Natural killer cell treated with Interleukin-12 subunit alpha and Interleukin-12 subunit beta and Interleukin-15 and Interleukin-18, amount 100 ng/mL, for 72 hours (primary cell): Measurements from ENCODE around the gene SMIM17. TPM values are rescaled to one million over a fixed set of nuclear protein-coding genes. Genes with fewer than 3 reads are reported as not detected.
A peak's percentile ranks its signal among the peaks of the same experiment; 100 is the strongest.
"Not testable (repeated sequence)": the region's sequence is repeated elsewhere in the genome, so short reads cannot be mapped to it uniquely, and the experiment has no call there.

Experiments used
- ATAC-seq, 2 donors: fragments of 150-1000 bp; cut with Tn5 transposase in 1 of 2; sonication (Bioruptor Pico), chemical (Tn5 transposase) in 1 of 2; 2 replicates each; pipeline ENCODE4 v1.10.0; 2021
- DNase-seq: peaks from one replicate; pipeline ENCODE4 v3.0.0; 2022; ENCODE audit warnings: low spot score
- H3K27ac Mint-ChIP-seq, 2 donors: 1 replicate in 1 of 2; 2 replicates in 1 of 2; pipeline ENCODE4 v1.8.0; 2022; ENCODE audit warnings: mixed read lengths in 2 of 2, mild to moderate bottlenecking in 1 of 2, moderate library complexity in 1 of 2
- H3K27me3 Mint-ChIP-seq, 2 donors: 1 replicate in 1 of 2; 2 replicates in 1 of 2; pipeline ENCODE4 v1.8.0; 2022; ENCODE audit warnings: mixed read lengths in 2 of 2
- H3K36me3 Mint-ChIP-seq: one replicate; pipeline ENCODE4 v1.8.0; 2022; ENCODE audit warnings: mixed read lengths
- H3K4me1 Mint-ChIP-seq, 2 donors: 1 replicate in 1 of 2; 2 replicates in 1 of 2; pipeline ENCODE4 v1.8.0; 2022; ENCODE audit warnings: low read depth in 2 of 2, mixed read lengths in 2 of 2, mild to moderate bottlenecking in 1 of 2
- H3K4me3 Mint-ChIP-seq: one replicate; pipeline ENCODE4 v1.8.0; 2022; ENCODE audit warnings: mixed read lengths
- H3K9me3 Mint-ChIP-seq: 2 replicates; pipeline ENCODE4 v1.8.0; 2022; ENCODE audit warnings: mixed read lengths
- total RNA-seq, 2 donors: library from RNA; stranded (reverse); gene quantifications; one replicate each; pipeline ENCODE4 v1.2.3, GENCODE V29; 2022

SMIM17 gene
- total RNA-seq, 2 donors from 2014 or later: not detected

DNA sequence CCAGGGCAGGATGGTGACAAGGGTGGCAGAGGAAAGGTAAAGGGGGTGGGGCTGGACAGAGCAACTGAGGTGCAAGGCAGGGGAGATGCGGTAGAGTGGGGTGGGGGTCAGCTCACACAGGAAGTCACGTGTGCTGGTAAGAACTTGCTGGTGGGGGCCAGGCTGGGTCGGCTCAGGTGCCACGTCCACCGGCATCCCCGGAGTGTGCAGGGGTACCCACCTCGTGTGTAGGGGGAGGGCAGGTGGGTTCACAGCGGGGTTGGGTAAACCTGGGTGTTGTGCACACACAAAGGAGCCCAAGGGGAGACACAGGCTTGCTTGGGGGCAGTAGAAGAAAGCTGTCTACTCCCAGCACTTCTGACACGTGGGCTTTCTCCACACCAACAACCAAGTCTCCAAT is 25.7 kb downstream of the SMIM17 start:
- Mint-ChIP-seq H3K36me3 (no peaks in the 10 kb centered on the region), H3K27me3 (no peaks in the 10 kb centered on the region), H3K4me1 (peaks cover 7 to 17% of the 10 kb centered on the region in 2 donors), H3K4me3 (no peak overlapping the region), H3K9me3 (peaks cover 3% of the 10 kb centered on the region), H3K27ac (no peak overlapping the region)
- DNase-seq (no peak), ATAC-seq (no peak)

DNA sequence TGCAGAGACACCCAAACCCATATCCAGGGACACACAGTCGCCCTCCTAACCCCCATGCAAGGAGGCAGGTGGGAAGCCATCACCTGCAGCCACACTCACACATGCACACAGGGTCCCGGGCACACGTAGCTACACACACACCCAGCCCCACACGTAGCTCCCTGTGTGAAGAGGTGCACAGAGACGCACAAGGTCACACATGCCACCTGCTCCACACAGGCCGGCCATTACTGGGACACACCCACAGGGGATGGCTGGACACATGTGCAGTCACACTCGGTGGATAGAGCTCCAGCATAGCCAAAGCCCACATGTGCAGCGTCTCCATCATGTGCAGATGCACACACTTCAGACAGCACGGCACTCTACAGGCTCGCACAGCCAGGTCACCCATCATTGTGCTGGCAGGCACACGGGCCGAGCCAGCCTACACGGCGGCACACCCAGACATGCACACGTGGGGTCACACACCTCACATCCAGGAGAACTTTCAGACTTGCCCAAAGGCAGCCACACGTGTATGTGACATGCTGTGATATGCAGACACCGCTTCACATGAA is 27.5 kb downstream of the SMIM17 start:
- Mint-ChIP-seq H3K27ac (no peak overlapping the region), H3K4me3 (peak overlapping the region; percentile 81)

DNA sequence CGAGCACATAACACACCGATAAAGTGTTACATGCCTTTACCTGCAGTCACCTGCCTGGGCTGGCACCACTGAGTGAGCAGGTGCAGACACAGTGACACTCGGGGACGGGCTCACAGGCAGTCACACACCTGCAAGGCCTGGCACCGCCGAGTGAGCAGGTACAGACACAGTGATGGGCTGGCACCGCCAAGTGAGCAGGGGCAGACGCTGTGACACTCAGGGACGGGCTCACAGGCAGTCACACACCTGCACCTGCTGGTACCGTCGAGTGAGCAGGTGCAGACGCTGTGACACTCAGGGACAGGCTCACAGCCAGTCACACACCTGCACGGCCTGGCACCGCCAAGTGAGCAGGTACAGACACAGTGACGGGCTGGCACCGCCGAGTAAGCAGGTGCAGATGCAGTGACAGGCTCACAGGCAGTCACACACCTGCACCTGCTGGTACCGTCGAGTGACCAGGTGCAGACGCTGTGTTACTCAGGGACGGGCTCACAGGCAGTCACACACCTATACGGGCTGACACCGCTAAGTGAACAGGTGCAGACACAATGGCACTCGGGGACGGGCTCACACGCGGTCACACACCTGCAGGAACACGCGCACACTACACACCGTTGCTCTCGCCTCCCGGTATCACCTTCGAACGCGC is 28.1 kb downstream of the SMIM17 start:
- peaks cover 3% of the 10 kb centered on the region for H3K9me3 Mint-ChIP-seq
- no peaks in the 10 kb centered on the region for H3K36me3 Mint-ChIP-seq
- H3K4me1 Mint-ChIP-seq: peaks cover 7 to 17% of the 10 kb centered on the region in 2 donors
- H3K4me3 Mint-ChIP-seq: peak overlapping the region; percentile 81
- ATAC-seq (peak; percentile 22 to 24), DNase-seq (no peak)
- peak overlapping the region in 1 of 2 donors; percentile 63 for H3K27ac Mint-ChIP-seq
- no peaks in the 10 kb centered on the region for H3K27me3 Mint-ChIP-seq

More for the DNA sequence above, 27.5 kb downstream of the SMIM17 start:
- Mint-ChIP-seq H3K9me3 (peaks cover 3% of the 10 kb centered on the region), H3K4me1 (peaks cover 7 to 17% of the 10 kb centered on the region in 2 donors), H3K36me3 (no peaks in the 10 kb centered on the region), H3K27me3 (no peaks in the 10 kb centered on the region)
- ATAC-seq (no peak), DNase-seq (no peak)

DNA sequence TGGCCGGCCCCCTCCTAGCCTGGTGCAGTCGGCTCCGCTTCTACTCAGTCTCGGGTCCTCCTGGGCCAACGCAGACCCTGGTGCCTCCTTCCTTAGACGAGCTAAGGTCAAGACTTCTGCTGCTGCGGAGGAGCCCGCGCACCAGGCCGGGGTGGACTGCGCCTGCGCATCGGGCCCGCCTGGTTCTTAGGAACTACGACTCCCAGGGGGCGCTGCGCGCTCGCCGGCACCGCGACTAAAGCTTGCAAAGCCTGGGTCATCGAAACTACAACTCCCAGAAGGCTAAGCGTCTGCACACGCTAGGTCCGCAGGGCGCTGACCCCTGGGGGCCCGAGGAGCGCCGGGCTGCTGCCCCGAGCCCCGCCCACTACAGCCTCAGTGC is 28.6 kb downstream of the SMIM17 start, which contains the start of gene ZNF835:
Gene ZNF835 (minus strand): TSS at position 145 of the 382 bp plus-strand sequence. CDS start 6,559 bp downstream, outside the sequence.
- Mint-ChIP-seq H3K9me3 (peaks cover 3% of the 10 kb centered on the region), H3K27ac (peak within 1 kb of the TSS in 1 of 2 donors; percentile 63), H3K4me1 (peaks cover 7 to 17% of the 10 kb centered on the region in 2 donors), H3K36me3 (no peaks in the 10 kb centered on the region), H3K27me3 (no peaks in the 10 kb centered on the region), H3K4me3 (peak within 1 kb of the TSS; percentile 81)
- ATAC-seq (peak; percentile 86 to 98), DNase-seq (peak; percentile 88)

DNA sequence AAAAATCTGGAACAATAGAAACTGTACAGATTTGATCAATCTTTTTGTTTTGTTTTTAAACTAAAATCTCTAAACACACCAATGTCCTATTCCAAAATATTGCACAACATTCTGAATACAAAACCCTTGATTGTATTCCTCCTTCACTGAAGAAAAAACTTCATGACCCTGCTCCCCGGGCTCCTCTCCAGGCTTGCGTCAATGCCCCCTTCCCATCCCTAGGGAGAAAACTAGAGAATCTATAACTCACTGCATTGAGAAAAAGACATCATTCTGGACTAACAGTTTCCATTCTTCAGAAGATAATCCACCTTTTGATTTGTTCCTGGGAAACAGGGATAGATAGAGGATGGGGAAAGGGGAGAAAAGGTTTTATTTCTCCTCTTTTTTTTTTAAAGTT is 29.7 kb downstream of the SMIM17 start:
- not testable (repeated sequence) for H3K27ac Mint-ChIP-seq, H3K9me3 Mint-ChIP-seq, H3K27me3 Mint-ChIP-seq, DNase-seq, ATAC-seq, H3K36me3 Mint-ChIP-seq, H3K4me3 Mint-ChIP-seq
- H3K4me1 Mint-ChIP-seq: peaks cover 7 to 15% of the 10 kb centered on the region in 2 donors

DNA sequence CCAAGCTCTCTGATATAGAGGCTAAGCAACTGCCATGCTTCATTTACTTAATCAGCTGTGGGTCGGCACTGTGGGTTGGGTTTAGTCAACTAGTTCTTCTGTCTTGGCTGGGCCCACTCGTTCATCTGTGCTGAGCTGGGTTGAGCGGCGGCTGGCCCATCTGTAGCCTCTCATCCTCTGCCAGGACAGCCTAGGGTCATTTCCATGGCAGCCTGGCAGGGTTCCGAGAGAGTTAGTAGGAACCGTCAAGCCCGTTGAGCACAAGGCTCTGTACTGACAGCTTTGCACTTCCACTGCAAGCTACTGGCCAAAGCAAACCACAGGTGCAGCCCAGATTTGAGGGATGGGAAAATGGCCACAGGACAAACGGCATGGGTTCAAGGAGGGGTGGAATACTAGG is 35.2 kb downstream of the SMIM17 start:
- no peaks in the 10 kb centered on the region for H3K27me3 Mint-ChIP-seq
- peaks cover 5% of the 10 kb centered on the region for H3K36me3 Mint-ChIP-seq
- no peak overlapping the region for H3K4me3 Mint-ChIP-seq
- ATAC-seq (no peak), DNase-seq (no peak)
- H3K27ac Mint-ChIP-seq: no peak overlapping the region
- peaks cover 3% of the 10 kb centered on the region for H3K9me3 Mint-ChIP-seq
- H3K4me1 Mint-ChIP-seq: no peaks in the 10 kb centered on the region

DNA sequence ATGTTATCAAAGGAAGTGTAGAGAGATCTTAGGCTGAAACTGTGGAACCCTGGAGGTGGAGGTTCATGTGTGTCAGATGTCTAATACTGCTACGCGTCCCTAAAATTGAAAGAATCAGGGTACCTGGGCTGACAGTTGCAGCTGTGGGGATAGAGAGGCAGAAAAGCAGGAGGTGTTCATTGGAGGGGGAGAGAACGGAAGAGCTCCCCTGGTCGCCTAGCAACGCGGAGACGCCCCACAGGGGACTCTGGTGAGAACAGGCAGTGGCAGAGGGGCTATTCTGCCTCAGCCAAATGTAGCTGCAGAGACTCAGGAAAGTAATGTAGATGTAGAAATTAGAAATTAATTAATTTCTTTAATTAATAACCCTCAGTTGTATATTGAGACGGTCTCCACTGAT is 38.7 kb downstream of the SMIM17 start:
- DNase-seq (no peak), ATAC-seq (no peak)
- peaks cover 16% of the 10 kb centered on the region for H3K36me3 Mint-ChIP-seq
- H3K4me1 Mint-ChIP-seq: no peaks in the 10 kb centered on the region
- H3K27ac Mint-ChIP-seq: no peak overlapping the region
- no peaks in the 10 kb centered on the region for H3K27me3 Mint-ChIP-seq
- H3K9me3 Mint-ChIP-seq: peaks cover 6% of the 10 kb centered on the region
- no peak overlapping the region for H3K4me3 Mint-ChIP-seq

DNA sequence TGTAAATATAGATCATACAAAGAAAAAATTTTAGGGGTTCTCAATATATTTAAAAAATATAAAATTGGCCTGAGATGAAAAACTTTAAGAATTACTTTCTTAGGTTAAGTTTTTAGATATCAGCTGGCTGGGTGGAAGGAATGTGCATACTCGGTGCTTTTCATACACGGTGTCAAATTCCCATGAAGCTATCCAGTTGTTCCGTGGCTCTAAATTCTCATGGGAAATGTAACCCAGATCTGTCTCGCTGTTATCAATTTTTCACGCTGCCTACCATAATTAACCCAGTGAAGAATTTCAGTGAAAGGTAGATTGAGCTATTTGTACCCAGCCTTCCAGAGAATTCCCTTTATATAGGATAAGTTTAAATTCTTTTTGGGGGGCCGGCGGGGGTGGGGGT is 40.2 kb downstream of the SMIM17 start:
- Mint-ChIP-seq H3K36me3 (peaks cover 22% of the 10 kb centered on the region), H3K27ac (no peak overlapping the region), H3K9me3 (peaks cover 9% of the 10 kb centered on the region), H3K4me1 (no peaks in the 10 kb centered on the region), H3K4me3 (no peak overlapping the region), H3K27me3 (no peaks in the 10 kb centered on the region)
- DNase-seq: no peak
- no peak for ATAC-seq

DNA sequence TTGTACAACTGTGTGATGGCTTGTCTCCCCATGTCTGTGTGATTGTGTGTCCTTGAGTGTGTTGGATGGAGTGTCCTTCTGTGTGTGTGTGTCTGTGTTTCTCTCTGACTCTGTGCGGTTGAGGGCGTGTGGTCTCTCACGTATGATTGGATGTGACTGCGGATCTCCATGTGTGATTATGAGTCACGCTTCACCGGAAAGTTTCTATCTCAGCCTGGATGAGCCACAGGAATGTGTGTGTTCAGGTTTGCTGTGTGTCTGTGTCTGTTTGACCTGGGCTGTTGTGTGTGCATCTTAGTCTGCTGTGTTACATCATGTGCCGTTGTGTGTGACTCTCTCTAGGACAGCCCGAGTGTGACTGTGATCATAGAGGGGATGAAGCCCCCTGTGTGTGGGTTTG is 44.1 kb downstream of the SMIM17 start:
- H3K27me3 Mint-ChIP-seq: no peaks in the 10 kb centered on the region
- H3K4me3 Mint-ChIP-seq: no peak overlapping the region
- no peak overlapping the region for H3K27ac Mint-ChIP-seq

DNA sequence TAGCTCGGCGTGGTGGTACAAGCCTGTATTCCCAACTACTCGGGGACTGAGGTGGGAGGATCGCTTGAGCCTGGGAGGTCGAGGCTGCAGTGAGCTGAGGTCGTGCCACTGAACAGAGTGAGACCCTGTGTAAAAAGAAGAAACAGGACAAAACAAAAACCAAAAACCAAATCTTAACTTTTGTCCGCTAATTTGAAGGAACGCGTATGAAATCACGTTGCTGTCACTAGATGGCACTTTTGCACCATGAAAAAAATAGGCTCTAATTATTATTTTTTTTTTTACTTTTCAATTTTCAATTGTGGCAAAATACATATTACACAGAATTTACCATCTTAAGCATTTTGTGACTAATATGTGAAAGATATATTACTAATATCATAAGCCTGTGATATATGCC is 46.2 kb downstream of the SMIM17 start:
- no peaks in the 10 kb centered on the region for H3K27me3 Mint-ChIP-seq
- ATAC-seq (no peak), DNase-seq (no peak)
- no peaks in the 10 kb centered on the region for H3K4me1 Mint-ChIP-seq
- peaks cover 19% of the 10 kb centered on the region for H3K9me3 Mint-ChIP-seq
- no peak overlapping the region for H3K4me3 Mint-ChIP-seq
- H3K27ac Mint-ChIP-seq: no peak overlapping the region
- peaks cover 32% of the 10 kb centered on the region for H3K36me3 Mint-ChIP-seq

More for the DNA sequence above, 44.1 kb downstream of the SMIM17 start:
- Mint-ChIP-seq H3K4me1 (no peaks in the 10 kb centered on the region), H3K36me3 (peaks cover 25% of the 10 kb centered on the region), H3K9me3 (peaks cover 10% of the 10 kb centered on the region)
- ATAC-seq: no peak
- no peak for DNase-seq

DNA sequence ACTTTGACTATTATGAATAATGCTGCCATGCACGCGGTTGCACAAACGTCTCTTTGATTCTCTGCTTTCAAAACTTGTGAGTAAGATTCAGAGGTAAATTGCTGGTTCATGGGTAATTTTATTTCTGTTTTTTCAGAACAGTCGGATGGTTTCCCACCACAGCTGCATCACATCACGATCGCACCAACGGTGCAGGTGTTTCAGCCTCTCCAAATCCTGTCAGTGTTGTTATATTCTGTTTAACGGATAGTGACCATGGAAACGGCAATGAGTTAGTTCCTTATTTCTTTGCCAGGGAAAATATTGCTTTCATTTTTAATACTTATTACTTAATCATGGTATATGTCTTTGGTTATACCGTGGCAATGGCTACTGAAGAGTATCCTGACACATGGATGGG is 47.7 kb downstream of the SMIM17 start:
- Mint-ChIP-seq H3K36me3 (peaks cover 23% of the 10 kb centered on the region), H3K27ac (no peak overlapping the region), H3K9me3 (peaks cover 16% of the 10 kb centered on the region), H3K4me1 (no peaks in the 10 kb centered on the region), H3K27me3 (no peaks in the 10 kb centered on the region), H3K4me3 (no peak overlapping the region)
- no peak for ATAC-seq
- no peak for DNase-seq

DNA sequence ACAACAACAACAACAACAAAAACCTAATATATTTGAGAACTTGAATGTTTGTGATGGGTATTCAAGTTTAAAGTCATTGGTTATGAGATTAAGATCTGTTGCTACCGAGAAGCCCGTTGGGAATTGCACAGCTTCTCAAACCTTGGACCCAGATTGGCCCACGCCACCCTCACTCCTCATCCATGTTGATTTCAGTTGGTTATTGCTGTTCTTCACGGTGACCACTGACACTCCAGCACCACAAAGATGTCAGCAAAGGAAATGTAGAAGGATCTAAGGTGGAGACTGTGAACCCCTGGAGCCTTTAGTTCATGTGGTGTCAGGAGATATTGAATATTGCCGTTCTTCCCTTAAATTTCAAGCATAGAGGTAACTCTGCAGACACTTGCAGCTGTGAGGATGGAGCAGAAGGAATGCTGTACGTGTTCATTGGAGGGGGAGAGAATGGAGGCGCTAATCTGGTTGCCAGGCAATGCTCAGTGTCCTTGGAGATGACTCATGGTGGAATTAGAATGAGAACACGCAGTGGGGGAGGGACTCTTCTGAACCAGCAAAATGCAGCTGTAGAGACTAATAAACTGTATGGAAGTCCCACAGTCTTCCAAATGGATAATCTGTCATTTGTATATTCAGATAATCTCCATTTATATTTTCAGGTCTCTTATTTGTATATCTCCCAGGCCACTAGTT is 49.4 kb downstream of the SMIM17 start:
- H3K4me3 Mint-ChIP-seq: no peak overlapping the region
- H3K36me3 Mint-ChIP-seq: peaks cover 16% of the 10 kb centered on the region
- no peak for ATAC-seq
- no peak for DNase-seq
- no peak overlapping the region for H3K27ac Mint-ChIP-seq
- no peaks in the 10 kb centered on the region for H3K27me3 Mint-ChIP-seq
- peaks cover 14% of the 10 kb centered on the region for H3K9me3 Mint-ChIP-seq
- no peaks in the 10 kb centered on the region for H3K4me1 Mint-ChIP-seq

DNA sequence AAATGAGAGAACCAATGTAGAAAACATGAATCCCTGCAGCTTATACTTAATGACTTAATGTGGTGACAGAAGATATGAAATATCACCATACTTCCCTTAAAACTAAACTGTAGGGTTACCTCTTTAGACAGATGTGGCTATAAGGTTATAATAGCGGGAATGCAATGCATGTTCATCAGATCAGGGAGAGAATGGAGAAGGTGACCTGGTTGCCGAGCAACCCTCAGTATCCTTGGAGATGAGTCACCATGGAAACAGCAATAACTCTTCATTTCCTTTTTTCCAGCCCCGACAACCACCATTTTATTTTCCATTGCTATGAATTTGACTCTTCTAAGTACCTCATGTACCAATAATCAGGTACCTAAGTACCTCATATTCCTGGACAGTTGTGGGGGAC is 56.6 kb downstream of the SMIM17 start:
- H3K27ac Mint-ChIP-seq: no peak overlapping the region
- H3K4me1 Mint-ChIP-seq: no peaks in the 10 kb centered on the region
- peaks cover 23% of the 10 kb centered on the region for H3K36me3 Mint-ChIP-seq
- no peaks in the 10 kb centered on the region for H3K27me3 Mint-ChIP-seq
- ATAC-seq (no peak), DNase-seq (no peak)
- no peak overlapping the region for H3K4me3 Mint-ChIP-seq
- H3K9me3 Mint-ChIP-seq: peaks cover 19% of the 10 kb centered on the region

DNA sequence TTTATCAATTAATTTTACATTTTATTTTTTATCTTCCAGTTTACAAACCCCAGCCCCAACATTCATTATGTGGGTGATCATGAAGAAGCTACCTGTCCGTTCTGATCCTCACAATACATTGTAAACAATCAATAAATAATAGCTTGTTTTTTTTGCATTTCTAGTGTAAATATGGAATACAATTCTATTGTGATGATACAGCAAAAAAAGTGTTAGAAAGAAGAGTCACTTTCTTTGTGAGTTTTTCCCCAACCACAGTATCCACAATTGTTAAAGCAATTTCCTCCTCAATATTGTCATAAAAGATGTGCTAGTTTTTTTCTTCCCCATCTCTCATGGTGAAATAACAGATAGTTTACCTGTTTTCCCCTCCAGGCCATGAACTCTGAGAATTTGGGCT is 58.9 kb downstream of the SMIM17 start:
- DNase-seq: no peak
- Mint-ChIP-seq H3K4me1 (no peaks in the 10 kb centered on the region), H3K36me3 (peaks cover 23% of the 10 kb centered on the region), H3K27ac (no peak overlapping the region), H3K9me3 (peaks cover 28% of the 10 kb centered on the region), H3K4me3 (no peak overlapping the region), H3K27me3 (no peaks in the 10 kb centered on the region)
- no peak for ATAC-seq
